HG02970 (cell line): Measurements from ENCODE around the gene CPNE6.

Experiments
- ATAC-seq: cut with Tn5 transposase; IDR thresholded peaks from one replicate; pipeline ENCODE4 v1.9.1; 2021; ENCODE audit warnings: mild to moderate bottlenecking, moderate library complexity, moderate number of reproducible peaks; ENCODE audit not compliant: unreplicated experiment, low FRiP score

The CPNE6 gene

DNA sequence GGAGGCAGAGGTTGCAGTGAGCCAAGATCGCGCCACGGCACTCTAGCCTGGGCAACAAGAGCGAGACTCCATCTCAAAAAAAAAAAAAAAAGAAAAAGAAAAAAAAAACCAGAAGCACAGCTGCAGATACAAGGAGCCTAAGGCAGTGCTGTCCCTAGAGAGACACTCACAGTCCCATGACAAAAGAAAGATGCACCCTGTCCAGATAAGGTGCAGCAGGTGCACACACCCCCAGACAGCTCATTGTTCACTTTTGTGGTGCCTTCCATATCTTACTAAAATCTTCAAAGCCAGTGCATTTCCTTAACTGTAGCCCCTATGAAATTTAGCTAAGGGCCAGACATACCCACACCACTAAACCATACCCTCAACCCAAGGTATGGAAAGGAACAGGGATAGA, 51.1 kb downstream of the CPNE6 start:
- no peak for ATAC-seq

GRCh38 chr14:24122898-24123297, 51.5 kb downstream of the CPNE6 start:
- ATAC-seq = no peak

GRCh38 chr14:24123424-24124417, 52.4 kb downstream of the CPNE6 start:
- ATAC-seq = no peak

DNA sequence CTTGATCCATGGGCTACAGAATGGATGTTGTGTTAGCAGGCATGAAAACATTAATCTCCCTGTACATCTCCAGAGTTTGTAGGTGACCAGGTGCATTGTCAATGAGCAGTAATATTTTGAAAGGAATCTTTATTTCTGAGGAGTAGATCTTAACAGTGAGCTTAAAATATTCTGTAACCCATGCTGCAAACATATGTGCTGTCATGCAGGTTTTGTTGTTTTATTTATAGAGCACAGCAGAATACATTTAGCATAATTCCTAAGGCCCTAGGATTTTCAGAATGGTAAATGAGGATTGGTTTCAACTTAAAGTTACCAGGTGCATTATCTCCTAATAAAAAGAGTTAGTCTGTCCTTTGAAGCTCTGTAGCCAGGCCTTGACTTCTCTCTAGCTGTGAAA, 55.6 kb downstream of the CPNE6 start:
- no peak for ATAC-seq

GRCh38 chr14:24127673-24128072, 56.3 kb downstream of the CPNE6 start:
- no peak for ATAC-seq
